GM23248 (cell line): ENCODE results near the gene PTH2. TPM values are rescaled to one million over a fixed set of nuclear protein-coding genes. Genes with fewer than 3 reads are reported as not detected.
A peak's percentile ranks its signal among the peaks of the same experiment; 100 is the strongest.

ENCODE experiments used
- DNase-seq: peaks from one replicate; pipeline ENCODE4 v3.0.0-alpha.2; 2015
- H2AFZ ChIP-seq: fragments of 200-600 bp; sonication (generic); 2 replicates; pipeline ENCODE4 v1.6.1; 2016; ENCODE audit warnings: antibody characterized with exemption
- H3F3A ChIP-seq: fragments of 200-600 bp; sonication (generic); 2 replicates; pipeline ENCODE4 v1.6.1; 2016; ENCODE audit warnings: mild to moderate bottlenecking, antibody characterized with exemption, mixed run types; ENCODE audit not compliant: insufficient read depth
- H3K27ac ChIP-seq: fragments of 200-600 bp; sonication (generic); 2 replicates; pipeline ENCODE4 v1.5.1; 2016; ENCODE audit warnings: mild to moderate bottlenecking
- H3K27me3 ChIP-seq: fragments of 200-600 bp; sonication (generic); replicated peaks from 2 replicates; pipeline ENCODE4 v1.6.1; 2016; ENCODE audit warnings: mild to moderate bottlenecking; ENCODE audit not compliant: insufficient read depth
- H3K36me3 ChIP-seq: fragments of 200-600 bp; sonication (generic); 2 replicates; pipeline ENCODE4 v1.6.1; 2016; ENCODE audit warnings: low read depth, mild to moderate bottlenecking
- H3K4me1 ChIP-seq: fragments of 200-600 bp; sonication (generic); 2 replicates; pipeline ENCODE4 v1.6.1; 2016; ENCODE audit warnings: mild to moderate bottlenecking; ENCODE audit not compliant: insufficient read depth
- H3K4me2 ChIP-seq: fragments of 200-600 bp; sonication (generic); one replicate; pipeline ENCODE4 v1.6.1; 2016; ENCODE audit warnings: mild to moderate bottlenecking; ENCODE audit not compliant: unreplicated experiment
- H3K4me3 ChIP-seq: fragments of 200-600 bp; sonication (generic); 2 replicates; pipeline ENCODE4 v1.5.1; 2016; ENCODE audit warnings: mild to moderate bottlenecking
- H3K79me2 ChIP-seq: fragments of 200-600 bp; sonication (generic); 2 replicates; pipeline ENCODE4 v1.6.1; 2016; ENCODE audit warnings: mild to moderate bottlenecking; ENCODE audit not compliant: insufficient read depth
- H3K9ac ChIP-seq: fragments of 200-600 bp; sonication (generic); 2 replicates; pipeline ENCODE4 v1.6.1; 2016; ENCODE audit warnings: mild to moderate bottlenecking
- H3K9me2 ChIP-seq: fragments of 200-600 bp; sonication (generic); 2 replicates; pipeline ENCODE4 v1.6.1; 2016; ENCODE audit warnings: mixed run types, mild to moderate bottlenecking, moderate library complexity; ENCODE audit not compliant: insufficient read depth
- H3K9me3 ChIP-seq: fragments of 200-600 bp; sonication (generic); one replicate; pipeline ENCODE4 v1.6.1; 2017; ENCODE audit warnings: low read depth
- H4K20me1 ChIP-seq: fragments of 200-600 bp; sonication (generic); 2 replicates; pipeline ENCODE4 v1.6.0; 2016; ENCODE audit not compliant: insufficient read depth
- EZH2 ChIP-seq: fragments of 200-600 bp; sonication (generic); IDR thresholded peaks from 2 replicates; pipeline ENCODE4 v1.6.1; 2018; ENCODE audit warnings: antibody characterized with exemption, mild to moderate bottlenecking; ENCODE audit not compliant: insufficient read depth, poor library complexity, severe bottlenecking
- EZH2phosphoT487 ChIP-seq: fragments of 200-600 bp; sonication (generic); IDR thresholded peaks from 2 replicates; pipeline ENCODE4 v1.6.1; 2018; ENCODE audit warnings: antibody characterized with exemption, moderate library complexity, mild to moderate bottlenecking, low read depth; ENCODE audit not compliant: insufficient read depth
- WGBS, 2 experiments: methylation state at CpG; one replicate each; pipeline ENCODE4 v1.1.6; 2015 to 2017; ENCODE audit warnings: low lambda C conversion rate in 2 of 2, low coverage in 1 of 2; ENCODE audit errors: missing lambda C conversion rate in 2 of 2; 5-methylcytosine and 5-hydroxymethylcytosine counted together
- in situ Hi-C: fragments of 300-500 bp; cut with MboI; formaldehyde crosslinking; loops from 2 replicates; pipeline ENCODE4 v1.15.0; 2020
- polyA plus RNA-seq: library from polyadenylated mRNA; unstranded; fragments of >200 nt; fragmentation: Nextera tagmentation; extraction: Ambion mirVana; gene quantifications from 2 replicates; pipeline ENCODE4 v1.2.1, GENCODE V29; 2016
- total RNA-seq: library from RNA; depleted of rRNA; stranded (reverse); fragments of >200 nt; shearing (Covaris generic); gene quantifications from 2 replicates; pipeline ENCODE4 v1.2.3, GENCODE V29; 2014

Gene PTH2
- total and polyA plus RNA-seq, 2 experiments from 2014 or later: not detected

GRCh38 chr19:49439836-49440235, 16.6 kb upstream of the PTH2 start:
- Histone ChIP-seq H2AFZ (no peak overlapping the region), H3K4me2 (no peak overlapping the region), H3K9me3 (no peaks in the 10 kb centered on the region), H4K20me1 (no peaks in the 10 kb centered on the region), H3K4me3 (no peak overlapping the region), H3F3A (peaks cover 8% of the 10 kb centered on the region), H3K4me1 (no peaks in the 10 kb centered on the region), H3K36me3 (no peaks in the 10 kb centered on the region), H3K9me2 (no peaks in the 10 kb centered on the region), H3K9ac (no peak overlapping the region), H3K79me2 (no peaks in the 10 kb centered on the region), H3K27me3 (peaks cover 51% of the 10 kb centered on the region), H3K27ac (no peak overlapping the region)
- TF ChIP-seq EZH2phosphoT487: no peak
- no peak for TF ChIP-seq EZH2
- WGBS, 2 experiments: 30 to 31% methylated on average over 6 of the region's 6 CpGs
- in situ Hi-C loops: no loop called here
- no peak for DNase-seq

- in situ Hi-C loops: no loop called here
- TF ChIP-seq EZH2 (peak; percentile 47), EZH2phosphoT487 (no peak)
- Histone ChIP-seq H3F3A (peaks cover 8% of the 10 kb centered on the region), H3K4me1 (no peaks in the 10 kb centered on the region), H2AFZ (no peak overlapping the region), H3K79me2 (no peaks in the 10 kb centered on the region), H3K36me3 (no peaks in the 10 kb centered on the region), H3K4me3 (no peak overlapping the region), H3K9ac (no peak overlapping the region), H3K4me2 (no peak overlapping the region), H3K27ac (no peak overlapping the region), H3K9me3 (no peaks in the 10 kb centered on the region), H4K20me1 (no peaks in the 10 kb centered on the region), H3K27me3 (peaks cover 65% of the 10 kb centered on the region), H3K9me2 (no peaks in the 10 kb centered on the region)
- no peak for DNase-seq
- WGBS, 2 experiments: 6 to 9% methylated on average over 6 of the region's 6 CpGs
Observed at GRCh38 chr19:49438261-49438660, 15.0 kb upstream of the PTH2 start.

- Histone ChIP-seq H3K9me3 (no peaks in the 10 kb centered on the region), H3K36me3 (no peaks in the 10 kb centered on the region), H3K27me3 (peaks cover 75% of the 10 kb centered on the region), H4K20me1 (no peaks in the 10 kb centered on the region), H3K9me2 (no peaks in the 10 kb centered on the region), H3K4me1 (no peaks in the 10 kb centered on the region), H2AFZ (no peak overlapping the region), H3K4me2 (no peak overlapping the region), H3K27ac (no peak overlapping the region), H3K9ac (no peak overlapping the region), H3K79me2 (no peaks in the 10 kb centered on the region), H3F3A (peaks cover 7% of the 10 kb centered on the region), H3K4me3 (no peak overlapping the region)
- 0 to 11% methylated on average over 4 to 8 of the region's 8 CpGs for WGBS, 2 experiments
- DNase-seq: no peak
- TF ChIP-seq EZH2: no peak
- no peak for TF ChIP-seq EZH2phosphoT487
- in situ Hi-C loops: no loop called here
Observed at GRCh38 chr19:49437231-49437630, 14.0 kb upstream of the PTH2 start.

GRCh38 chr19:49436381-49437017, 13.3 kb upstream of the PTH2 start:
- DNase-seq: peak; percentile 54
- in situ Hi-C loops: no loop called here
- peaks cover 82% of the 10 kb centered on the region for H3K27me3 ChIP-seq
- H3K4me2 ChIP-seq: no peak overlapping the region
- H4K20me1 ChIP-seq: no peaks in the 10 kb centered on the region
- H3F3A ChIP-seq: peaks cover 5% of the 10 kb centered on the region; the same call in 1 of the 2 replicates
- H2AFZ ChIP-seq: no peak overlapping the region
- H3K79me2 ChIP-seq: no peaks in the 10 kb centered on the region
- no peaks in the 10 kb centered on the region for H3K4me1 ChIP-seq
- no peaks in the 10 kb centered on the region for H3K36me3 ChIP-seq
- peak; percentile 25 for TF ChIP-seq EZH2
- TF ChIP-seq EZH2phosphoT487: no peak
- H3K9ac ChIP-seq: no peak overlapping the region
- no peaks in the 10 kb centered on the region for H3K9me2 ChIP-seq
- no peak overlapping the region for H3K4me3 ChIP-seq
- no peaks in the 10 kb centered on the region for H3K9me3 ChIP-seq
- H3K27ac ChIP-seq: no peak overlapping the region
- 15 to 19% methylated on average over 39 to 40 of the region's 42 CpGs for WGBS, 2 experiments

- H3K9ac ChIP-seq: no peak overlapping the region
- WGBS, 2 experiments: 85 to 86% methylated on average over 10 of the region's 10 CpGs
- H3K4me2 ChIP-seq: no peak overlapping the region
- H3K27me3 ChIP-seq: peaks cover 83% of the 10 kb centered on the region
- TF ChIP-seq EZH2 (no peak), EZH2phosphoT487 (no peak)
- H3F3A ChIP-seq: peaks cover 3% of the 10 kb centered on the region; the same call in 1 of the 2 replicates
- no peaks in the 10 kb centered on the region for H3K36me3 ChIP-seq
- H4K20me1 ChIP-seq: no peaks in the 10 kb centered on the region
- DNase-seq: no peak
- H3K9me2 ChIP-seq: no peaks in the 10 kb centered on the region
- in situ Hi-C loops: no loop called here
- H3K27ac ChIP-seq: no peak overlapping the region
- no peaks in the 10 kb centered on the region for H3K9me3 ChIP-seq
- no peak overlapping the region for H2AFZ ChIP-seq
- no peak overlapping the region for H3K4me3 ChIP-seq
- no peaks in the 10 kb centered on the region for H3K4me1 ChIP-seq
- H3K79me2 ChIP-seq: no peaks in the 10 kb centered on the region
Observed at GRCh38 chr19:49435670-49436069, 12.4 kb upstream of the PTH2 start.
